ENCODE data around the gene CREB3L4.

CREB3L4 gene

DNA sequence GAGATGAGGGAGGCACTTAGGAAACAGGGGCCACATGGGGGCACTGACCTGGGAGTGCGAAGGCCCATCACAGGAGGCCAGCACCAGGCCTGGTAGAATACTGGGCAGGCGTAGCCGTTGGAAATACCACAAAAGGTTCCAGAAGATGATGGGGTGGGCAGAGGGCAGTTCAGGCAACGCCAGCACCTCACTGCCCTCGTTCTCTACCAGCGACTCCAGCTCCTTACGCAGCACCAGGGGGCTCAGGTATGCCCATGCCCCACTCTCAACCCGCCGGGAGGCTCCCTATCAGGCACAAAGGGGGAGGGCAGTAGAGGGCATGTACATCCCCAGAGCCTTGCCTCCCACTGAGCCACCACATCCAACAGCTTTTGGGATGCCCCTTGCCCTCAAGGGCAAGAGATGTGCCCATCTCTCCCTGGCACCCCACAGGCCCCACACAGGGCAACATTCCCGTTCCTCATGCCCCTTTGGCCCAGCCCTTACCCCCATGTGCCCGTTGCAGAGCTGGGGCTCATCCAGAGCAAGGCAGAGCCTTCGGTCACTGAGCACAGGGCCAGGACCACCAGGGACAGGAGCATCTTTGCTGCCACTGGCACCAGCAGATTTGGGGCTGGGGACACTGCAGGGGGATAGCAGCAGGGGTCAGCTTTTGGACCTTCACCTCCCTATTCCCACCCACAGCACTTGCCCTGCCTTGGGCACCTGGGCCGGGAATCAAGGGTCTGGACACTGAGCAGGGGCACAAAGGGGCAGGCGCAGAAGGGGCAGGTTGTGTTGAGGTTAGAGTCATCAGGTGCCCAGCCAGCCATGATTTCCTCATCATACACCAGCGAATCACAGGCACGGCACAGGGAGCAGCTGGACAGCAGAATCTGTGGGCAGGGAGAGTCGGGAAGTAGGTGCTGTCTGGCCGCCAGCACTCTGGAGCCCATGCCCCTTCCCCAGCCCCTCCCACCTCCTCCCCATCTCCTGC lies 35.3 kb upstream of the CREB3L4 start:
- H3K4me3 ChIP-seq (ENCODE audit: low read depth, low read length) = no peak overlapping the region
- TF ChIP-seq, protein P1, sequence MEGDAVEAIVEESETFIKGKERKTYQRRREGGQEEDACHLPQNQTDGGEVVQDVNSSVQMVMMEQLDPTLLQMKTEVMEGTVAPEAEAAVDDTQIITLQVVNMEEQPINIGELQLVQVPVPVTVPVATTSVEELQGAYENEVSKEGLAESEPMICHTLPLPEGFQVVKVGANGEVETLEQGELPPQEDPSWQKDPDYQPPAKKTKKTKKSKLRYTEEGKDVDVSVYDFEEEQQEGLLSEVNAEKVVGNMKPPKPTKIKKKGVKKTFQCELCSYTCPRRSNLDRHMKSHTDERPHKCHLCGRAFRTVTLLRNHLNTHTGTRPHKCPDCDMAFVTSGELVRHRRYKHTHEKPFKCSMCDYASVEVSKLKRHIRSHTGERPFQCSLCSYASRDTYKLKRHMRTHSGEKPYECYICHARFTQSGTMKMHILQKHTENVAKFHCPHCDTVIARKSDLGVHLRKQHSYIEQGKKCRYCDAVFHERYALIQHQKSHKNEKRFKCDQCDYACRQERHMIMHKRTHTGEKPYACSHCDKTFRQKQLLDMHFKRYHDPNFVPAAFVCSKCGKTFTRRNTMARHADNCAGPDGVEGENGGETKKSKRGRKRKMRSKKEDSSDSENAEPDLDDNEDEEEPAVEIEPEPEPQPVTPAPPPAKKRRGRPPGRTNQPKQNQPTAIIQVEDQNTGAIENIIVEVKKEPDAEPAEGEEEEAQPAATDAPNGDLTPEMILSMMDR (IDR thresholded peaks at IDR 0.05; ENCODE audit: borderline replicate concordance, insufficient read depth, low read depth, low read length) = no peak

DNA sequence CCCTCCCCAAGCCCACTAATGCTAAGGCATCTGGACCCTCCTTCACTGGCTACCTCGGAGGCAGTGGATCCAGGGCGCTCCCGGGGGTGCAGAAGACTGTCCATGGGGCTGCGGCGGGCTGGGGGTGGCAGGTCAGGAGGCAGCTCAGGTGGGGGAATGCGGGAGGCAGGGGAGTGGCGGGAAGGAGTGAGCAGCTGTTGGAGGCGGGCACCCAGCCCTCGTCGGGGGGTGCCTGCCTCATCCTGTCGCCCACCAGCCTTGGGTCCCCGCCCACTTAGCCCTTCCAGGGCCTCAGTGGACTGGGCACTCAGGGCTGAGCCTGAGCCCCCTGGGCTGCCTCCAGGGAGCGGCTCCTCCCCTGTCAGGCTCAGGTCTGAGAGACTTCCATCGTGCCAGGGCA lies 34.3 kb upstream of the CREB3L4 start:
- TF ChIP-seq, protein P1 (IDR thresholded peaks at IDR 0.05; ENCODE audit: borderline replicate concordance, insufficient read depth, low read depth, low read length) = no peak
- no peak overlapping the region for H3K4me3 ChIP-seq (ENCODE audit: low read depth, low read length)

DNA sequence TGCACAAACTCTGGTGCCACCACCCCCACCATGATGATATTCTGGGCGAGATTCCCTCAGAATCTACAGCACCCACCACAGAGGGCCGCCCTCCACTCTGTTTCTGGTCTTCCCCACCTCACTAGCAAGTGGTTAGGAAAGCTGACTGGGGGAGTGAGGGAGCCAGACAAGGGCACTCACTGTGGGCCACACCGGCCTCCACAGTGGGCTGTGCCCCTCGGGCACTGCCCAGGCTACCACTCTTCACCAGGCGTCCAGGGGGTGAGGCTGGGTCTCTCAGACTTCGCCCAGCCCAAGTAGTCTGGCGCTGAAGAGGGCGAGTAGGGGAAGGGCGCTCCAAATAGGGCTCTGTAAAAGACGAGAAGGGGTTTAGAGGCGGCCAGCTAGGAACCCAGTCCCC lies 33.7 kb upstream of the CREB3L4 start:
- TF ChIP-seq, protein P1 (IDR thresholded peaks at IDR 0.05; ENCODE audit: borderline replicate concordance, insufficient read depth, low read depth, low read length) = no peak
- no peak overlapping the region for H3K4me3 ChIP-seq (ENCODE audit: low read depth, low read length)

DNA sequence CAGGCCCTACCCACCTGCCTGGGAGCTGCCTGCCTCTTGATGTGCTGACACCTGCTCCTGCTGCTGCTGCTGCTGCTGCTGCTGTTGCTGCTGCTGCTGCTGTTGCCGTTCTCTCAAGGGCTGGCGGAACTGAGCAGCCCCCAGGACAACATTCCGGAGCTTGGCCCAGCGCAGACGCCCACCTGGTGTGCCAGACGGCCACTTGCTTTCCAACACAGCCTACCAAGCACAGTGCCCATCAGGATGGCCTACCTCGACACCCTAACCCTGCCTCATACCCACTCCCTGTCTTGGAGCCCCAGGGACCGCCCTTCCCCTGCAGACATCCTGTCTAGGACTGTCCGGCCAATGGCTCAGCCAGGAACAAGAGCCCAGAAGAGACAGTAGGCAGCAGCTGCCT lies 33.0 kb upstream of the CREB3L4 start:
- no peak overlapping the region for H3K4me3 ChIP-seq (ENCODE audit: low read depth, low read length)
- TF ChIP-seq, protein P1 (IDR thresholded peaks at IDR 0.05; ENCODE audit: borderline replicate concordance, insufficient read depth, low read depth, low read length) = no peak

DNA sequence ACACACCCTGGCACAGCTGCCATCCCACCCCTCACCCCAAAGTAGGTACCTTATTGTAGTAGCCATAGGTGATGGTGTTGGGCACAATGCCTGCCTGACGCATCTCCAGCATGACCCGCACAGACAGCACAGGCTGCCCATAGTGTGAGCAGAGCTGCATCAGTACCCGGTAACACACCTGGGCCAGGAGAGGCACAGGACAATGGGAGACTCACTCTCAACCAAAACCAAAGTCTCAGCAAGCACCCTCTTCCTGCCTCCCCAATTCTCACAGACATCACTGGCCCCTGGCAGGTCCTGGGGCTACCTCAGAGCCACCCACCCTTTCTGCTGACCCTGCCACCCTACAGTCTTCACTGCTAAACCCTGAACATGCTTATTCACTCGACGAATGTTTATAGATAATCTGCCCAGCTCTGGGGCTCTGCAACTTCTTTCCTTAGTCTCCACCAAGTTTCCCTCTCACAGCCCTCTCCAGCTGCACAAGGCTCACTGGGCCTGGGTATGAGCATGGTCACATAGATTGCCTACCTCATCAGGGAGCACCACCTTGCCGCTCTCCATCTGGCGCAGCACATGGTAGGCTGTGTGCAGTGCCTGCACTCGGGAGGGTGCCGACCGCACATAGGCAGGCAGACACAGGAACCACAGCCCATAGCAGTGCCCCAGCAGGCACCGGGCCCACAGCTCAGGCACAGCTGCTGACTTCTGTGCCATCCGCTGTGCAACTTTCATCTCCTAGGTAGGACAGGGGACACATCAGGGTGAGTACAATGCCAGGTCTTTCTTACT lies 31.5 kb upstream of the CREB3L4 start:
- no peak overlapping the region for H3K4me3 ChIP-seq (ENCODE audit: low read depth, low read length)
- TF ChIP-seq, protein P1 (IDR thresholded peaks at IDR 0.05; ENCODE audit: borderline replicate concordance, insufficient read depth, low read depth, low read length) = no peak

DNA sequence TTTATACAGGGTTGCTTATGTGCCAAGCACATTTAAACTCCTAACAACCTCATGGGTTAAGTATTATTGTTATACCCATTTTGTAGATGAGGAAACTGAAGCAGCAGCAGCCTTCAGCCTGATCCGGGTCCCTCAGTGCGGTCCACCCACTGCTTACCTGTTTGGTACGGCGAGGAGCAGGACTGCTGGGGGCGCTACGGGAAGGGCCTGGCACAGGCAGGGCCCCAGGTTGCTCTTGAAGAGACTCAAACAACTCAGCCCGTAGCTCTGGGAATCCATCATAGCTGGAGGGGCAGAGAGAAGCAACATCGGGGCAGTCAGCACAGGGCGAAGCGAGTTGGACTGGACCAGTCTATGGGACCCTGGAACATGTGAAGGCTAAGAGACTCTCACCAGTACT lies 30.4 kb upstream of the CREB3L4 start:
- TF ChIP-seq, protein P1 (IDR thresholded peaks at IDR 0.05; ENCODE audit: borderline replicate concordance, insufficient read depth, low read depth, low read length) = no peak
- H3K4me3 ChIP-seq (ENCODE audit: low read depth, low read length) = no peak overlapping the region
